HepG2 (cell line): ENCODE results near the gene CNTD1. TPM values are rescaled to one million over a fixed set of nuclear protein-coding genes. Genes with fewer than 3 reads are reported as not detected.

Source experiments
- ATF4 ChIP-seq, 2 experiments: fragments of 450-650 bp in 1 of 2; sonication (generic) in 1 of 2; formaldehyde crosslinking; IDR thresholded peaks; 2 replicates each; pipeline versions ENCODE4 v1.5.0 to v1.8.0; 2020 to 2022; ENCODE audit warnings: mild to moderate bottlenecking in 1 of 2, missing genetic modification reagents in 1 of 2
- FOXC1 ChIP-seq: sonication (generic); formaldehyde crosslinking; IDR thresholded peaks from 2 replicates; pipeline ENCODE4 v1.8.0; 2022; ENCODE audit warnings: mild to moderate bottlenecking, missing genetic modification reagents, borderline replicate concordance
- FOXJ3 ChIP-seq: sonication (generic); formaldehyde crosslinking; IDR thresholded peaks from 2 replicates; pipeline ENCODE4 v1.4.0; 2020; ENCODE audit warnings: missing genetic modification reagents, mild to moderate bottlenecking, borderline replicate concordance
- GPN1 ChIP-seq: sonication (generic); formaldehyde crosslinking; IDR thresholded peaks from 2 replicates; pipeline ENCODE4 v1.5.1; 2020; ENCODE audit warnings: missing genetic modification reagents, borderline replicate concordance
- HNF4A ChIP-seq: sonication (generic); formaldehyde crosslinking; IDR thresholded peaks from 2 replicates; pipeline ENCODE4 v1.4.0; 2020; ENCODE audit warnings: missing genetic modification reagents
- KLF11 ChIP-seq: IDR thresholded peaks from 2 replicates; pipeline ENCODE4 v1.6.1; 2016; ENCODE audit warnings: missing compliant biosample characterization
- MED1 ChIP-seq: sonication (generic); formaldehyde crosslinking; IDR thresholded peaks from 2 replicates; pipeline ENCODE4 v1.4.0; 2020; ENCODE audit warnings: missing genetic modification reagents
- MYC ChIP-seq: sonication (generic); formaldehyde crosslinking; IDR thresholded peaks from 2 replicates; pipeline ENCODE4 v1.9.0; 2021; ENCODE audit warnings: missing genetic modification reagents, borderline replicate concordance
- PBX3 ChIP-seq: sonication (generic); formaldehyde crosslinking; IDR thresholded peaks from 2 replicates; pipeline ENCODE4 v1.8.1; 2023; ENCODE audit warnings: missing genetic modification reagents, inconsistent platforms, borderline replicate concordance
- PRMT3 ChIP-seq: sonication (generic); formaldehyde crosslinking; IDR thresholded peaks from 2 replicates; pipeline ENCODE4 v1.8.1; 2022; ENCODE audit warnings: low read depth, mild to moderate bottlenecking, moderate library complexity, missing genetic modification reagents, borderline replicate concordance
- SMAD3 ChIP-seq: sonication (generic); formaldehyde crosslinking; IDR thresholded peaks from 2 replicates; pipeline ENCODE4 v1.4.0; 2020; ENCODE audit warnings: missing genetic modification reagents
- ZBTB7B ChIP-seq: sonication (generic); formaldehyde crosslinking; IDR thresholded peaks from 2 replicates; pipeline ENCODE4 v1.4.0; 2020; ENCODE audit warnings: missing genetic modification reagents
- ZNF7 ChIP-seq: IDR thresholded peaks from 2 replicates; pipeline ENCODE4 v1.6.1; 2016; ENCODE audit warnings: missing biosample characterization, missing genetic modification reagents
- ZSCAN21 ChIP-seq: sonication (generic); formaldehyde crosslinking; IDR thresholded peaks from 2 replicates; pipeline ENCODE4 v1.8.0; 2022; ENCODE audit warnings: mild to moderate bottlenecking, missing genetic modification reagents, moderate library complexity, borderline replicate concordance
- ZSCAN30 ChIP-seq: sonication (generic); formaldehyde crosslinking; IDR thresholded peaks from 2 replicates; pipeline ENCODE4 v1.5.0; 2020; ENCODE audit warnings: mild to moderate bottlenecking, missing genetic modification reagents
- polyA plus RNA-seq, 8 experiments: library from polyadenylated mRNA; depleted of rRNA in 3 of 8; stranded (reverse) in 7 of 8; unstranded in 1 of 8; fragments of >200 nt; fragmentation: Illumina TruSeq in 4 of 8; extraction: Trizol in 4 of 8; gene quantifications; 2 replicates each; pipeline versions ENCODE4 v1.2.1 to v1.2.3, GENCODE V29; 2011 to 2016; ENCODE audit warnings: low read depth in 4 of 8, missing spikeins in 1 of 8, mixed read lengths in 1 of 8; ENCODE audit not compliant: insufficient read depth in 1 of 8
- total RNA-seq, 5 experiments: library from RNA; depleted of rRNA; stranded (reverse); fragments of >200 nt; fragmentation: Illumina TruSeq; extraction: Trizol; gene quantifications; 2 replicates each; pipeline ENCODE4 v1.2.3, GENCODE V29; 2016; ENCODE audit warnings: low read depth in 1 of 5
- TF ChIP-seq, protein P1 (sequence below): IDR thresholded peaks from 2 replicates; pipeline ENCODE4 v1.6.1; 2012; ENCODE audit warnings: inconsistent platforms
- TF ChIP-seq, protein P2 (sequence below): sonication (generic); formaldehyde crosslinking; IDR thresholded peaks from 2 replicates; pipeline ENCODE4 v1.4.0; 2020; ENCODE audit warnings: missing genetic modification reagents
- TF ChIP-seq, protein P3 (sequence below), 2 experiments: IDR thresholded peaks; 2 replicates each; pipeline ENCODE4 v1.6.1; 2011 to 2012; ENCODE audit warnings: low read length in 2 of 2, borderline replicate concordance in 1 of 2, low read depth in 1 of 2, mild to moderate bottlenecking in 1 of 2, moderate library complexity in 1 of 2

Gene CNTD1
- total and polyA plus RNA-seq, 2 of the 13 experiments (the other 11 are each of a cell fraction or from before 2014, with no cell fraction given): 0.11 to 0.15 TPM

GRCh38 chr17:42832213-42832933, 33.7 kb downstream of the CNTD1 start (continued):
- TF ChIP-seq ZBTB7B (CRISPR knock-in tag): no peak
- TF ChIP-seq MYC (CRISPR knock-in tag): peak; percentile 46; the same call in 1 of the 2 replicates
- TF ChIP-seq, protein P1, sequence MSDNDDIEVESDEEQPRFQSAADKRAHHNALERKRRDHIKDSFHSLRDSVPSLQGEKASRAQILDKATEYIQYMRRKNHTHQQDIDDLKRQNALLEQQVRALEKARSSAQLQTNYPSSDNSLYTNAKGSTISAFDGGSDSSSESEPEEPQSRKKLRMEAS: peak; percentile 76
- TF ChIP-seq MED1 (CRISPR knock-in tag): peak; percentile 70
- TF ChIP-seq ZSCAN21 (CRISPR knock-in tag): 0 out of 2 replicates have a peak, but pooled peaks have one; percentile 17
- 0 out of 2 replicates have a peak, but pooled peaks have one; percentile 26 for TF ChIP-seq PBX3
- TF ChIP-seq KLF11 (CRISPR knock-in tag): peak; percentile 81
- TF ChIP-seq FOXJ3: peak; percentile 45; the same call in 1 of the 2 replicates
- TF ChIP-seq, protein P2, sequence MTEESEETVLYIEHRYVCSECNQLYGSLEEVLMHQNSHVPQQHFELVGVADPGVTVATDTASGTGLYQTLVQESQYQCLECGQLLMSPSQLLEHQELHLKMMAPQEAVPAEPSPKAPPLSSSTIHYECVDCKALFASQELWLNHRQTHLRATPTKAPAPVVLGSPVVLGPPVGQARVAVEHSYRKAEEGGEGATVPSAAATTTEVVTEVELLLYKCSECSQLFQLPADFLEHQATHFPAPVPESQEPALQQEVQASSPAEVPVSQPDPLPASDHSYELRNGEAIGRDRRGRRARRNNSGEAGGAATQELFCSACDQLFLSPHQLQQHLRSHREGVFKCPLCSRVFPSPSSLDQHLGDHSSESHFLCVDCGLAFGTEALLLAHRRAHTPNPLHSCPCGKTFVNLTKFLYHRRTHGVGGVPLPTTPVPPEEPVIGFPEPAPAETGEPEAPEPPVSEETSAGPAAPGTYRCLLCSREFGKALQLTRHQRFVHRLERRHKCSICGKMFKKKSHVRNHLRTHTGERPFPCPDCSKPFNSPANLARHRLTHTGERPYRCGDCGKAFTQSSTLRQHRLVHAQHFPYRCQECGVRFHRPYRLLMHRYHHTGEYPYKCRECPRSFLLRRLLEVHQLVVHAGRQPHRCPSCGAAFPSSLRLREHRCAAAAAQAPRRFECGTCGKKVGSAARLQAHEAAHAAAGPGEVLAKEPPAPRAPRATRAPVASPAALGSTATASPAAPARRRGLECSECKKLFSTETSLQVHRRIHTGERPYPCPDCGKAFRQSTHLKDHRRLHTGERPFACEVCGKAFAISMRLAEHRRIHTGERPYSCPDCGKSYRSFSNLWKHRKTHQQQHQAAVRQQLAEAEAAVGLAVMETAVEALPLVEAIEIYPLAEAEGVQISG (CRISPR knock-in tag): 0 out of 2 replicates have a peak, but pooled peaks have one; percentile 12
- TF ChIP-seq FOXC1 (CRISPR knock-in tag): no peak
- no peak for TF ChIP-seq SMAD3
- TF ChIP-seq ZNF7 (CRISPR knock-in tag): no peak
- TF ChIP-seq, protein P3, sequence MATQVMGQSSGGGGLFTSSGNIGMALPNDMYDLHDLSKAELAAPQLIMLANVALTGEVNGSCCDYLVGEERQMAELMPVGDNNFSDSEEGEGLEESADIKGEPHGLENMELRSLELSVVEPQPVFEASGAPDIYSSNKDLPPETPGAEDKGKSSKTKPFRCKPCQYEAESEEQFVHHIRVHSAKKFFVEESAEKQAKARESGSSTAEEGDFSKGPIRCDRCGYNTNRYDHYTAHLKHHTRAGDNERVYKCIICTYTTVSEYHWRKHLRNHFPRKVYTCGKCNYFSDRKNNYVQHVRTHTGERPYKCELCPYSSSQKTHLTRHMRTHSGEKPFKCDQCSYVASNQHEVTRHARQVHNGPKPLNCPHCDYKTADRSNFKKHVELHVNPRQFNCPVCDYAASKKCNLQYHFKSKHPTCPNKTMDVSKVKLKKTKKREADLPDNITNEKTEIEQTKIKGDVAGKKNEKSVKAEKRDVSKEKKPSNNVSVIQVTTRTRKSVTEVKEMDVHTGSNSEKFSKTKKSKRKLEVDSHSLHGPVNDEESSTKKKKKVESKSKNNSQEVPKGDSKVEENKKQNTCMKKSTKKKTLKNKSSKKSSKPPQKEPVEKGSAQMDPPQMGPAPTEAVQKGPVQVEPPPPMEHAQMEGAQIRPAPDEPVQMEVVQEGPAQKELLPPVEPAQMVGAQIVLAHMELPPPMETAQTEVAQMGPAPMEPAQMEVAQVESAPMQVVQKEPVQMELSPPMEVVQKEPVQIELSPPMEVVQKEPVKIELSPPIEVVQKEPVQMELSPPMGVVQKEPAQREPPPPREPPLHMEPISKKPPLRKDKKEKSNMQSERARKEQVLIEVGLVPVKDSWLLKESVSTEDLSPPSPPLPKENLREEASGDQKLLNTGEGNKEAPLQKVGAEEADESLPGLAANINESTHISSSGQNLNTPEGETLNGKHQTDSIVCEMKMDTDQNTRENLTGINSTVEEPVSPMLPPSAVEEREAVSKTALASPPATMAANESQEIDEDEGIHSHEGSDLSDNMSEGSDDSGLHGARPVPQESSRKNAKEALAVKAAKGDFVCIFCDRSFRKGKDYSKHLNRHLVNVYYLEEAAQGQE (IDR thresholded peaks at IDR 0.05; ENCODE audit: borderline replicate concordance in 1 of 2, low read depth in 1 of 2, low read length in 2 of 2): no peak
- TF ChIP-seq PRMT3 (CRISPR knock-in tag): no peak
- peak; percentile 59 for TF ChIP-seq HNF4A (CRISPR knock-in tag)
- no peak for TF ChIP-seq ZSCAN30 (CRISPR knock-in tag)
- no peak for TF ChIP-seq GPN1 (CRISPR knock-in tag)
- TF ChIP-seq ATF4 (CRISPR knock-in tag; IDR thresholded peaks at IDR 0.05): peak in 1 of 2 experiments; percentile 45; a peak in 1 of 4 replicates
